WTC11 (cell line): Measurements from ENCODE around the gene RHOA. TPM values are rescaled to one million over a fixed set of nuclear protein-coding genes. Genes with fewer than 3 reads are reported as not detected.

Source experiments
- ATAC-seq: fragments of 200-7000 bp; cut with Tn5 transposase; 2 replicates; pipeline ENCODE4 v1.10.0; 2021; ENCODE audit warnings: mild to moderate bottlenecking, moderate library complexity
- CTCF ChIA-PET: fragments of 300-600 bp; sonication (Branson Sonifier 250); formaldehyde crosslinking; loops from one replicate; lab custom pipeline; 2021; ENCODE audit warnings: antibody characterized with exemption; lab: Charles Lee
- POLR2A ChIA-PET: fragments of 350-600 bp; sonication (Branson Sonifier 250); formaldehyde crosslinking; loops from one replicate; lab custom pipeline; 2021; ENCODE audit warnings: antibody characterized with exemption; lab: Charles Lee
- DNase-seq: peaks from one replicate; pipeline ENCODE4 v3.0.0; 2021; ENCODE audit warnings: low spot score
- H3K27ac Mint-ChIP-seq: 2 replicates; pipeline ENCODE4 v1.8.0; 2021; ENCODE audit warnings: mixed read lengths
- H3K27me3 Mint-ChIP-seq: 2 replicates; pipeline ENCODE4 v1.8.0; 2021; ENCODE audit warnings: low read depth, mild to moderate bottlenecking, moderate library complexity, mixed read lengths
- H3K36me3 Mint-ChIP-seq: 2 replicates; pipeline ENCODE4 v1.8.0; 2021; ENCODE audit warnings: mixed read lengths
- H3K4me1 Mint-ChIP-seq: 2 replicates; pipeline ENCODE4 v1.8.0; 2022; ENCODE audit warnings: mixed read lengths
- H3K4me3 Mint-ChIP-seq: 2 replicates; pipeline ENCODE4 v1.8.0; 2021; ENCODE audit warnings: mild to moderate bottlenecking, moderate library complexity, mixed read lengths
- H3K9me3 Mint-ChIP-seq: 2 replicates; pipeline ENCODE4 v1.8.0; 2021; ENCODE audit warnings: mixed read lengths
- AFF4 ChIP-seq: sonication (generic); formaldehyde crosslinking; IDR thresholded peaks from 2 replicates; pipeline ENCODE4 v1.8.1; 2023; ENCODE audit warnings: mild to moderate bottlenecking, missing genetic modification reagents, borderline replicate concordance
- ATF1 ChIP-seq: sonication (generic); formaldehyde crosslinking; IDR thresholded peaks from 2 replicates; pipeline ENCODE4 v1.8.1; 2023; ENCODE audit warnings: mild to moderate bottlenecking, moderate library complexity, missing genetic modification reagents
- ATF6 ChIP-seq: sonication (generic); formaldehyde crosslinking; IDR thresholded peaks from 2 replicates; pipeline ENCODE4 v1.8.1; 2023; ENCODE audit warnings: mild to moderate bottlenecking, missing genetic modification reagents
- CREM ChIP-seq: sonication (generic); formaldehyde crosslinking; IDR thresholded peaks from 2 replicates; pipeline ENCODE4 v1.8.1; 2022; ENCODE audit warnings: mild to moderate bottlenecking, missing genetic modification reagents, moderate library complexity
- FOXP1 ChIP-seq: sonication (generic); formaldehyde crosslinking; IDR thresholded peaks from 2 replicates; pipeline ENCODE4 v1.8.0; 2022; ENCODE audit warnings: missing genetic modification reagents, mild to moderate bottlenecking, moderate library complexity, borderline replicate concordance
- IRF1 ChIP-seq: sonication (generic); formaldehyde crosslinking; IDR thresholded peaks from 2 replicates; pipeline ENCODE4 v1.8.0; 2023; ENCODE audit warnings: missing genetic modification reagents
- NFATC4 ChIP-seq: fragments of 250-450 bp; sonication (Bioruptor Pico); IDR thresholded peaks from 2 replicates; pipeline ENCODE4 v1.9.0; 2021; ENCODE audit warnings: mild to moderate bottlenecking
- STAT6 ChIP-seq: sonication (generic); formaldehyde crosslinking; conservative IDR thresholded peaks from 2 replicates; pipeline ENCODE4 v1.8.1; 2023; ENCODE audit warnings: mild to moderate bottlenecking, low read depth, missing genetic modification reagents, moderate library complexity
- ZBTB43 ChIP-seq: sonication (generic); formaldehyde crosslinking; IDR thresholded peaks from 2 replicates; pipeline ENCODE4 v1.8.1; 2023; ENCODE audit warnings: mild to moderate bottlenecking, missing genetic modification reagents
- ZNF232 ChIP-seq: sonication (generic); formaldehyde crosslinking; IDR thresholded peaks from 2 replicates; pipeline ENCODE4 v1.8.0; 2022; ENCODE audit warnings: mild to moderate bottlenecking, missing genetic modification reagents
- total RNA-seq: library from RNA; stranded (reverse); gene quantifications from 3 replicates; pipeline ENCODE4 v1.2.3, GENCODE V29; 2021

RHOA gene
- total RNA-seq, 1 experiment from 2014 or later, result 367 TPM

- TF ChIP-seq ATF6 (CRISPR knock-in tag) (no peak), ATF1 (CRISPR knock-in tag) (no peak), CREM (CRISPR knock-in tag) (no peak), ZNF232 (CRISPR knock-in tag) (no peak), NFATC4 (CRISPR knock-in tag) (no peak), STAT6 (no peak), AFF4 (no peak), IRF1 (CRISPR knock-in tag) (no peak)
- TF ChIP-seq, all 79 proteins: peak for 15
Observed at GRCh38 chr3:49411968-49412631, at the start of gene RHOA, which contains the start of gene TCTA (continued).

GRCh38 chr3:49460956-49461355 is 49.2 kb upstream of the RHOA start:
- no peak for TF ChIP-seq ZBTB43 (CRISPR knock-in tag)
- TF ChIP-seq FOXP1 (CRISPR knock-in tag), result peak; percentile 42; the same call in 1 of the 2 replicates
- Mint-ChIP-seq H3K9me3 (no peaks in the 10 kb centered on the region), H3K4me3 (peak overlapping the region; percentile 26), H3K27ac (peak overlapping the region; percentile 99), H3K36me3 (no peaks in the 10 kb centered on the region), H3K4me1 (peaks cover 47% of the 10 kb centered on the region), H3K27me3 (no peaks in the 10 kb centered on the region; the same call in 1 of the 2 replicates)
- ChIA-PET CTCF (interaction anchor here (0.6 to 4.1 kb wide), 7 partner anchors 8 to 240 kb away, joined by 3 to 33 read pairs (median 10); partner anchors contain the start of gene DAG1), POLR2A (interaction anchor here (0.6 to 6.7 kb wide), 4 partner anchors 10 to 845 kb away, joined by 3 to 125 read pairs (median 6); partner anchors contain the start of gene DAG1)
- ATAC-seq, result no peak
- no peak for DNase-seq
